HCT116 (cell line): ENCODE results near the gene ABHD16A.

Experiments
- CEBPB ChIP-seq: IDR thresholded peaks from 2 replicates; pipeline ENCODE4 v1.6.1; 2012; ENCODE audit warnings: low read depth
- EZH2 ChIP-seq: fragments of 200-600 bp; sonication (generic); IDR thresholded peaks from 2 replicates; pipeline ENCODE4 v1.6.1; 2017; ENCODE audit warnings: antibody characterized with exemption, mixed run types
- EZH2phosphoT487 ChIP-seq: fragments of 200-600 bp; IDR thresholded peaks from 2 replicates; pipeline ENCODE4 v1.6.1; 2018; ENCODE audit warnings: antibody characterized with exemption, borderline replicate concordance
- FOSL1 ChIP-seq: IDR thresholded peaks from 2 replicates; pipeline ENCODE4 v1.6.1; 2012; ENCODE audit warnings: low read depth
- POLR2A ChIP-seq: IDR thresholded peaks from 2 replicates; pipeline ENCODE4 v1.7.0; 2011; ENCODE audit warnings: borderline replicate concordance; ENCODE audit not compliant: insufficient read depth, insufficient read length; ENCODE audit errors: extremely low read depth
- POLR2AphosphoS5 ChIP-seq: IDR thresholded peaks from 2 replicates; pipeline ENCODE4 v1.6.1; 2011; ENCODE audit warnings: mild to moderate bottlenecking, low read depth, low read length, moderate library complexity
- RAD21 ChIP-seq: IDR thresholded peaks from 2 replicates; pipeline ENCODE4 v1.6.1; 2012; ENCODE audit warnings: low read depth, mild to moderate bottlenecking
- TCF7L2 ChIP-seq: IDR thresholded peaks from 2 replicates; pipeline ENCODE4 v1.7.0; 2011; ENCODE audit warnings: borderline replicate concordance, inconsistent platforms; ENCODE audit not compliant: insufficient read depth, insufficient read length; ENCODE audit errors: extremely low read depth
- YY1 ChIP-seq: IDR thresholded peaks from 2 replicates; pipeline ENCODE4 v1.6.1; 2011; ENCODE audit warnings: low read length, low read depth, moderate library complexity, mild to moderate bottlenecking; ENCODE audit not compliant: insufficient replicate concordance; ENCODE audit errors: extremely low read depth
- TF ChIP-seq, protein P1 (sequence below), 3 experiments: fragments of 200-600 bp in 1 of 3; sonication (generic) in 1 of 3; IDR thresholded peaks in 2 of 3; conservative IDR thresholded peaks in 1 of 3; 2 replicates each; pipeline ENCODE4 v1.5.1; 2012 to 2017; ENCODE audit warnings: low read depth in 2 of 3, low read length in 2 of 3, antibody characterized with exemption in 1 of 3, borderline replicate concordance in 1 of 3, control low read depth in 1 of 3, mild to moderate bottlenecking in 1 of 3, mixed read lengths in 1 of 3, mixed run types in 1 of 3, moderate library complexity in 1 of 3; ENCODE audit not compliant: insufficient read depth in 1 of 3
- TF ChIP-seq, protein P2 (sequence below): IDR thresholded peaks from 2 replicates; pipeline ENCODE4 v1.6.1; 2012

DNA sequence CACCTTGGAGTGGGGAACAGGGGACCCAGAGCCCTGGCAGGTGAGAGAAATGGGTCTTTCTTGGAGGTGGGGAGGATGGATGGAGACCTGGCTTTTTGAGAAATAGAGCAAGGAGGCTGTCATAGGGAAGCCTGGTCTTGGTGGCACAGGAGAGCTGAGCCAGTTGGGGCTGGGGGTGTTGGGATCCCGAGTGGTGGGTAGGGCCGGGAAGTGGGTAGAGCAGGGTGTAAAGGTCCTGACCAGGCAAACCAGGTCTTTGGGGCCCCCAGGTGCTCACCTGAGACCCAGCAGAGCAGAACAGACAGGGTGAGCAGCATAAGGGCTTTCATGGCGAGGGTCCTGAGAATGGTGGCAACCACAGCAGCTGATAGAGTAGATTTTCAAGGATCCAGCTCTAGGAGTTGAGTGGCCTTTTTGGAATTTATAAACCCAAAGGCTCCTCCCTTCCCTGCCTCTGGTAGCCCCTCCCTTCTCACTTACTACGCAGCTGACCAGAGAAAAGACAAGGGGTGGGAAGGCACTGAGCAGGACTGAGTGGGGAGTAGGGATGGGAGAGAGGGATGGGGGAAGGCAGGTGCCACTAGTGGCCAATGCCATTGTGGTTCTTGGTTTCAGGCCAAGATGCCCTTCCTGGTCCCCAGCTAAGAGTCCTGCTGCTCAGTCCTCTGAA, 18.4 kb upstream of the ABHD16A start, which contains the start of gene LY6G6C:
- TF ChIP-seq, protein P1, sequence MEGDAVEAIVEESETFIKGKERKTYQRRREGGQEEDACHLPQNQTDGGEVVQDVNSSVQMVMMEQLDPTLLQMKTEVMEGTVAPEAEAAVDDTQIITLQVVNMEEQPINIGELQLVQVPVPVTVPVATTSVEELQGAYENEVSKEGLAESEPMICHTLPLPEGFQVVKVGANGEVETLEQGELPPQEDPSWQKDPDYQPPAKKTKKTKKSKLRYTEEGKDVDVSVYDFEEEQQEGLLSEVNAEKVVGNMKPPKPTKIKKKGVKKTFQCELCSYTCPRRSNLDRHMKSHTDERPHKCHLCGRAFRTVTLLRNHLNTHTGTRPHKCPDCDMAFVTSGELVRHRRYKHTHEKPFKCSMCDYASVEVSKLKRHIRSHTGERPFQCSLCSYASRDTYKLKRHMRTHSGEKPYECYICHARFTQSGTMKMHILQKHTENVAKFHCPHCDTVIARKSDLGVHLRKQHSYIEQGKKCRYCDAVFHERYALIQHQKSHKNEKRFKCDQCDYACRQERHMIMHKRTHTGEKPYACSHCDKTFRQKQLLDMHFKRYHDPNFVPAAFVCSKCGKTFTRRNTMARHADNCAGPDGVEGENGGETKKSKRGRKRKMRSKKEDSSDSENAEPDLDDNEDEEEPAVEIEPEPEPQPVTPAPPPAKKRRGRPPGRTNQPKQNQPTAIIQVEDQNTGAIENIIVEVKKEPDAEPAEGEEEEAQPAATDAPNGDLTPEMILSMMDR (IDR thresholded peaks at IDR 0.05 in 2 of 3, conservative IDR thresholded peaks at IDR 0.05 in 1 of 3; ENCODE audit: borderline replicate concordance in 1 of 3, insufficient read depth in 1 of 3, low read depth in 2 of 3, low read length in 2 of 3): no peak
- no peak for TF ChIP-seq POLR2A
- TF ChIP-seq EZH2: no peak
- TF ChIP-seq EZH2phosphoT487: no peak
- TF ChIP-seq POLR2AphosphoS5: no peak
- TF ChIP-seq TCF7L2: no peak
- TF ChIP-seq YY1: no peak
- no peak for TF ChIP-seq FOSL1
- no peak for TF ChIP-seq CEBPB
- no peak for TF ChIP-seq RAD21
- TF ChIP-seq, protein P2, sequence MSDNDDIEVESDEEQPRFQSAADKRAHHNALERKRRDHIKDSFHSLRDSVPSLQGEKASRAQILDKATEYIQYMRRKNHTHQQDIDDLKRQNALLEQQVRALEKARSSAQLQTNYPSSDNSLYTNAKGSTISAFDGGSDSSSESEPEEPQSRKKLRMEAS: no peak
